Activated CD4-positive, alpha-beta memory T cell treated with anti-CD3 and anti-CD28 coated beads for 36 hours (primary cell): ENCODE results near the gene BRK1. TPM values are rescaled to one million over a fixed set of nuclear protein-coding genes. Genes with fewer than 3 reads are reported as not detected.
"Not testable (repeated sequence)": the region's sequence is repeated elsewhere in the genome, so short reads cannot be mapped to it uniquely, and the experiment has no call there.

Experiments
- CTCF ChIA-PET: fragments of 350-600 bp; sonication (Branson Sonifier 250); formaldehyde crosslinking; loops from one replicate; lab custom pipeline; 2021; ENCODE audit warnings: antibody characterized with exemption, inconsistent platforms; lab: Charles Lee
- POLR2A ChIA-PET: fragments of 350-600 bp; sonication (Branson Sonifier 250); formaldehyde crosslinking; loops from one replicate; lab custom pipeline; 2021; ENCODE audit warnings: antibody characterized with exemption; lab: Charles Lee
- DNase-seq: peaks from one replicate; pipeline ENCODE4 v3.0.0-alpha.2; 2020
- H3K27ac Mint-ChIP-seq: one replicate; pipeline ENCODE4 v1.8.0; 2021; ENCODE audit warnings: mixed read lengths
- H3K27me3 Mint-ChIP-seq: one replicate; pipeline ENCODE4 v1.8.0; 2021; ENCODE audit warnings: mixed read lengths
- H3K36me3 Mint-ChIP-seq: one replicate; pipeline ENCODE4 v1.8.0; 2021; ENCODE audit warnings: mixed read lengths
- H3K4me1 Mint-ChIP-seq: one replicate; pipeline ENCODE4 v1.8.0; 2021; ENCODE audit warnings: low read depth, mixed read lengths
- H3K4me3 Mint-ChIP-seq: one replicate; pipeline ENCODE4 v1.8.0; 2021; ENCODE audit warnings: mild to moderate bottlenecking, mixed read lengths
- H3K9me3 Mint-ChIP-seq: one replicate; pipeline ENCODE4 v1.8.0; 2021; ENCODE audit warnings: mixed read lengths
- intact Hi-C: fragments of 100-400 bp; cut with micrococcal nuclease; formaldehyde crosslinking; loops from one replicate; pipeline ENCODE4 v1.15.1; 2023
- total RNA-seq, 2 experiments: library from RNA; stranded (reverse); gene quantifications; one replicate each; pipeline ENCODE4 v1.2.3, GENCODE V29; 2021

BRK1 gene
- total RNA-seq, 2 experiments from 2014 or later, result 70.3 to 76.1 TPM

GRCh38 chr3:10108091-10108490 lies 7.4 kb upstream of the BRK1 start, which contains the start of gene FANCD2OS:
TSS of gene FANCD2OS (minus strand) at chr3:10108255. CDS start at chr3:10104774, 3,481 bp downstream.
- ChIA-PET POLR2A (no interaction called here), CTCF (no interaction called here)
- Mint-ChIP-seq H3K4me3 (no peak within 1 kb of the TSS), H3K4me1 (no peaks in the 10 kb centered on the region), H3K27ac (no peak within 1 kb of the TSS), H3K36me3 (no peaks in the 10 kb centered on the region), H3K27me3 (peaks cover 1% of the 10 kb centered on the region), H3K9me3 (no peaks in the 10 kb centered on the region)
- DNase-seq, result no peak
- intact Hi-C loops, result no loop called here

GRCh38 chr3:10116138-10116460 lies 624 bp downstream of the BRK1 start:
- CTCF ChIA-PET, result no interaction called here

GRCh38 chr3:10116928-10117327 lies 1.5 kb downstream of the BRK1 start:
- peaks cover 25% of the 10 kb centered on the region for H3K36me3 Mint-ChIP-seq
- peaks cover 2% of the 10 kb centered on the region for H3K27me3 Mint-ChIP-seq
- POLR2A ChIA-PET, result interaction anchor here (0.9 to 1.5 kb wide), 5 partner anchors 19 to 226 kb away, joined by 3 to 8 read pairs (median 3); partner anchors contain the start of genes JAGN1, TATDN2 and VHL
- H3K27ac Mint-ChIP-seq, result no peak overlapping the region
- intact Hi-C loops, result loop anchor here (5.0 kb wide), 1 partner anchor 165 kb away; no protein-coding TSS in a partner anchor
- DNase-seq, result no peak
- peaks cover 37% of the 10 kb centered on the region for H3K4me1 Mint-ChIP-seq
- CTCF ChIA-PET, result interaction anchor here (0.6 to 1.4 kb wide), 2 partner anchors 133 to 147 kb away, joined by 4 to 5 read pairs; no protein-coding TSS in a partner anchor
- peak overlapping the region; percentile 96 for H3K4me3 Mint-ChIP-seq
- no peaks in the 10 kb centered on the region for H3K9me3 Mint-ChIP-seq

More at GRCh38 chr3:10116138-10116460, 624 bp downstream of the BRK1 start:
- Mint-ChIP-seq H3K36me3 (peaks cover 22% of the 10 kb centered on the region), H3K27ac (peak overlapping the region; percentile 94), H3K4me1 (peaks cover 35% of the 10 kb centered on the region), H3K27me3 (peaks cover 2% of the 10 kb centered on the region), H3K4me3 (peak overlapping the region; percentile 96), H3K9me3 (no peaks in the 10 kb centered on the region)
- POLR2A ChIA-PET, result interaction anchor here (0.6 to 1.5 kb wide), 6 partner anchors 25 to 225 kb away, joined by 3 to 8 read pairs (median 4); partner anchors contain the start of genes JAGN1, TATDN2 and VHL
- DNase-seq, result no peak
- intact Hi-C loops, result loop anchor here (5.0 kb wide), 1 partner anchor 166 kb away; no protein-coding TSS in a partner anchor

- no peaks in the 10 kb centered on the region for H3K9me3 Mint-ChIP-seq
- no peak overlapping the region for H3K27ac Mint-ChIP-seq
- intact Hi-C loops, result loop anchor here (5.0 kb wide), 1 partner anchor 163 kb away; no protein-coding TSS in a partner anchor
- no peak overlapping the region for H3K4me3 Mint-ChIP-seq
- POLR2A ChIA-PET, result no interaction called here
- H3K36me3 Mint-ChIP-seq, result peaks cover 31% of the 10 kb centered on the region
- DNase-seq, result no peak
- CTCF ChIA-PET, result no interaction called here
- H3K27me3 Mint-ChIP-seq, result peaks cover 2% of the 10 kb centered on the region
- peaks cover 52% of the 10 kb centered on the region for H3K4me1 Mint-ChIP-seq
These were observed 3.9 kb downstream of the BRK1 start for GRCh38 chr3:10119376-10119775.

GRCh38 chr3:10121064-10121463 lies 5.6 kb downstream of the BRK1 start:
- Mint-ChIP-seq H3K4me3 (no peak overlapping the region), H3K36me3 (peaks cover 38% of the 10 kb centered on the region), H3K4me1 (peaks cover 51% of the 10 kb centered on the region), H3K27ac (no peak overlapping the region), H3K27me3 (no peaks in the 10 kb centered on the region), H3K9me3 (no peaks in the 10 kb centered on the region)
- DNase-seq, result no peak
- POLR2A ChIA-PET, result no interaction called here
- CTCF ChIA-PET, result no interaction called here
- intact Hi-C loops, result no loop called here

GRCh38 chr3:10122724-10123123 lies 7.2 kb downstream of the BRK1 start:
- ChIA-PET POLR2A (no interaction called here), CTCF (interaction anchor here (1.4 kb wide), 1 partner anchor 164 kb away, joined by 5 read pairs; no protein-coding TSS in a partner anchor)
- Mint-ChIP-seq H3K36me3 (peaks cover 50% of the 10 kb centered on the region), H3K27ac (peak overlapping the region; percentile 24), H3K9me3 (no peaks in the 10 kb centered on the region), H3K4me3 (no peak overlapping the region), H3K27me3 (no peaks in the 10 kb centered on the region), H3K4me1 (peaks cover 39% of the 10 kb centered on the region)
- intact Hi-C loops, result no loop called here
- no peak for DNase-seq

- H3K4me1 Mint-ChIP-seq, DNase-seq, H3K9me3 Mint-ChIP-seq, intact Hi-C loops, H3K4me3 Mint-ChIP-seq, H3K36me3 Mint-ChIP-seq, H3K27ac Mint-ChIP-seq, H3K27me3 Mint-ChIP-seq: not testable (repeated sequence)
- POLR2A ChIA-PET, result interaction anchor here (1.3 kb wide), 1 partner anchor 18 kb away, joined by 3 read pairs; no protein-coding TSS in a partner anchor
- CTCF ChIA-PET, result interaction anchor here (1.3 kb wide), 1 partner anchor 30 kb away, joined by 4 read pairs; no protein-coding TSS in a partner anchor
These were observed 20.4 kb downstream of the BRK1 start for GRCh38 chr3:10135872-10136271.

- H3K4me3 Mint-ChIP-seq, result no peak overlapping the region
- POLR2A ChIA-PET, result no interaction called here
- H3K36me3 Mint-ChIP-seq, result no peaks in the 10 kb centered on the region
- H3K27me3 Mint-ChIP-seq, result no peaks in the 10 kb centered on the region
- no peak for DNase-seq
- no peaks in the 10 kb centered on the region for H3K4me1 Mint-ChIP-seq
- H3K9me3 Mint-ChIP-seq, result no peaks in the 10 kb centered on the region
- CTCF ChIA-PET, result no interaction called here
- intact Hi-C loops, result no loop called here
- H3K27ac Mint-ChIP-seq, result no peak overlapping the region
These were observed 21.0 kb downstream of the BRK1 start for GRCh38 chr3:10136426-10137005.

GRCh38 chr3:10137178-10137577 lies 21.7 kb downstream of the BRK1 start:
- Mint-ChIP-seq H3K4me3 (no peak overlapping the region), H3K4me1 (no peaks in the 10 kb centered on the region), H3K27me3 (no peaks in the 10 kb centered on the region), H3K27ac (no peak overlapping the region), H3K9me3 (no peaks in the 10 kb centered on the region), H3K36me3 (peaks cover 1% of the 10 kb centered on the region)
- DNase-seq, result no peak
- ChIA-PET POLR2A (no interaction called here), CTCF (no interaction called here)
- intact Hi-C loops, result no loop called here

- intact Hi-C loops, result loop anchor here (1.0 kb wide), 1 partner anchor 26 kb away; the partner anchor contains the start of gene BRK1
- POLR2A ChIA-PET, result interaction anchor here (0.6 to 1.4 kb wide), 9 partner anchors 25 to 179 kb away, joined by 3 to 10 read pairs (median 5); partner anchors contain the start of genes BRK1 and SEC13
- CTCF ChIA-PET, result interaction anchor here (1.0 to 1.3 kb wide), 5 partner anchors 22 to 180 kb away, joined by 3 to 5 read pairs (median 4); partner anchors contain the start of genes IRAK2 and SEC13
- peak overlapping the region; percentile 83 for H3K27ac Mint-ChIP-seq
- peaks cover 22% of the 10 kb centered on the region for H3K36me3 Mint-ChIP-seq
- no peaks in the 10 kb centered on the region for H3K27me3 Mint-ChIP-seq
- H3K4me3 Mint-ChIP-seq, result peak overlapping the region; percentile 96
- H3K4me1 Mint-ChIP-seq, result peaks cover 20% of the 10 kb centered on the region
- H3K9me3 Mint-ChIP-seq, result no peaks in the 10 kb centered on the region
- no peak for DNase-seq
These were observed 25.6 kb downstream of the BRK1 start for GRCh38 chr3:10140996-10141546.

- intact Hi-C loops, result loop anchor here (1.0 to 2.0 kb wide), 3 partner anchors 50 to 106 kb away; partner anchors contain the start of gene TATDN2
- H3K27me3 Mint-ChIP-seq, result no peaks in the 10 kb centered on the region
- peak overlapping the region; percentile 96 for H3K4me3 Mint-ChIP-seq
- ChIA-PET POLR2A (interaction anchor here (0.8 to 1.0 kb wide), 2 partner anchors 56 to 493 kb away, joined by 3 to 4 read pairs; no protein-coding TSS in a partner anchor), CTCF (interaction anchor here (0.8 kb wide), 1 partner anchor 43 kb away, joined by 3 read pairs; no protein-coding TSS in a partner anchor)
- peaks cover 27% of the 10 kb centered on the region for H3K4me1 Mint-ChIP-seq
- DNase-seq, result peak; percentile 53
- H3K36me3 Mint-ChIP-seq, result peaks cover 28% of the 10 kb centered on the region
- peak overlapping the region; percentile 83 for H3K27ac Mint-ChIP-seq
- H3K9me3 Mint-ChIP-seq, result no peaks in the 10 kb centered on the region
These were observed 27.5 kb downstream of the BRK1 start for GRCh38 chr3:10142707-10143560.
